SK-MEL-5 (cell line): Measurements from ENCODE around the gene ENOX2. TPM values are rescaled to one million over a fixed set of nuclear protein-coding genes. Genes with fewer than 3 reads are reported as not detected.
A peak's percentile ranks its signal among the peaks of the same experiment; 100 is the strongest.
"Not testable (repeated sequence)": the region's sequence is repeated elsewhere in the genome, so short reads cannot be mapped to it uniquely, and the experiment has no call there.

Experiments used
- DNase-seq: peaks from one replicate; pipeline ENCODE4 v3.0.0-alpha.2; 2016; ENCODE audit warnings: low read depth, low spot score
- in situ Hi-C: cut with HindIII; loops from 2 replicates; pipeline ENCODE4 v1.10.0; 2016; ENCODE audit warnings: low sequenced_read_pairs, high pct_unique_total_duplicates, low pct_unique_long_range_greater_than_20kb
- total RNA-seq: library from RNA; depleted of rRNA; stranded (reverse); fragments of >200 nt; shearing (Covaris generic); gene quantifications from 2 replicates; pipeline ENCODE4 v1.2.3, GENCODE V29; 2014

ENOX2 gene
- total RNA-seq, 1 experiment from 2014 or later, result 28.8 TPM

- DNase-seq, result no peak
- in situ Hi-C loops, result no loop called here
Observed at GRCh38 chrX:130738638-130739195, 164.3 kb downstream of the ENOX2 start.

GRCh38 chrX:130734713-130735112 lies 168.3 kb downstream of the ENOX2 start:
- no peak for DNase-seq
- in situ Hi-C loops, result no loop called here

- in situ Hi-C loops, result no loop called here
- no peak for DNase-seq
Observed at GRCh38 chrX:130728208-130728607, 174.8 kb downstream of the ENOX2 start.

GRCh38 chrX:130726661-130727060 lies 176.3 kb downstream of the ENOX2 start:
- peak; percentile 17 for DNase-seq
- in situ Hi-C loops, result no loop called here

- no peak for DNase-seq
- in situ Hi-C loops, result no loop called here
Observed at GRCh38 chrX:130725519-130725918, 177.5 kb downstream of the ENOX2 start.

- no peak for DNase-seq
- in situ Hi-C loops, result no loop called here
Observed at GRCh38 chrX:130719413-130719812, 183.6 kb downstream of the ENOX2 start.

- no peak for DNase-seq
- in situ Hi-C loops, result no loop called here
Observed at GRCh38 chrX:130718137-130718536, 184.9 kb downstream of the ENOX2 start.

GRCh38 chrX:130716781-130717413 lies 186.1 kb downstream of the ENOX2 start:
- in situ Hi-C loops, result no loop called here
- DNase-seq, result no peak

GRCh38 chrX:130716346-130716745 lies 186.7 kb downstream of the ENOX2 start:
- DNase-seq, result no peak
- in situ Hi-C loops, result no loop called here

GRCh38 chrX:130715299-130715698 lies 187.7 kb downstream of the ENOX2 start:
- in situ Hi-C loops, result no loop called here

GRCh38 chrX:130714665-130715064 lies 188.3 kb downstream of the ENOX2 start:
- DNase-seq, result no peak
- in situ Hi-C loops, result no loop called here

More at GRCh38 chrX:130715299-130715698, 187.7 kb downstream of the ENOX2 start:
- DNase-seq, result no peak

GRCh38 chrX:130714135-130714534 lies 188.9 kb downstream of the ENOX2 start:
- in situ Hi-C loops, result no loop called here
- DNase-seq, result no peak

- DNase-seq, in situ Hi-C loops: not testable (repeated sequence)
Observed at GRCh38 chrX:130709178-130709577, 193.8 kb downstream of the ENOX2 start.

- no peak for DNase-seq
- in situ Hi-C loops, result no loop called here
Observed at GRCh38 chrX:130705591-130705990, 197.4 kb downstream of the ENOX2 start.

- DNase-seq, result no peak
- in situ Hi-C loops, result no loop called here
Observed at GRCh38 chrX:130704053-130705038, 198.7 kb downstream of the ENOX2 start.

- in situ Hi-C loops, result no loop called here
- DNase-seq, result no peak
Observed at GRCh38 chrX:130702867-130703707, 199.9 kb downstream of the ENOX2 start.

- DNase-seq, result no peak
- in situ Hi-C loops, result no loop called here
Observed at GRCh38 chrX:130700629-130701028, 202.4 kb downstream of the ENOX2 start.

GRCh38 chrX:130699618-130700017 lies 203.4 kb downstream of the ENOX2 start:
- in situ Hi-C loops, result no loop called here
- DNase-seq, result no peak
